Sigmoid colon (tissue), 7 donors: ENCODE data around the gene NUDT1. TPM values are rescaled to one million over a fixed set of nuclear protein-coding genes. Genes with fewer than 3 reads are reported as not detected.

ENCODE experiments used
- DNase-seq: peaks from one replicate; pipeline ENCODE4 v3.0.0-alpha.2; 2019
- H3K27ac ChIP-seq, 4 donors: fragments of 200-600 bp; sonication (generic); one replicate each; pipeline ENCODE4 v1.5.1; 2016 to 2019; ENCODE audit warnings: mild to moderate bottlenecking in 1 of 4
- H3K27me3 ChIP-seq, 3 donors: fragments of 200-600 bp; sonication (generic); one replicate each; pipeline ENCODE4 v1.5.1; 2019; ENCODE audit warnings: mild to moderate bottlenecking in 1 of 3
- H3K36me3 ChIP-seq, 4 donors: fragments of 200-600 bp; sonication (generic); one replicate each; pipeline ENCODE4 v1.5.1; 2016 to 2019
- H3K4me1 ChIP-seq, 4 donors: fragments of 200-600 bp; sonication (generic); one replicate each; pipeline ENCODE4 v1.5.1; 2017 to 2019
- H3K4me3 ChIP-seq, 4 donors: fragments of 200-600 bp; sonication (generic); one replicate each; pipeline ENCODE4 v1.5.1; 2017 to 2019; ENCODE audit warnings: mild to moderate bottlenecking in 2 of 4, moderate library complexity in 1 of 4
- H3K9me3 ChIP-seq, 4 donors: fragments of 200-600 bp in 3 of 4; sonication (generic) in 3 of 4; one replicate each; pipeline versions ENCODE4 v1.5.1 to v1.6.1; 2013 to 2019
- EP300 ChIP-seq, 4 donors: sonication (generic); formaldehyde crosslinking; IDR thresholded peaks; one replicate each; pipeline ENCODE4 v1.6.1; 2017; ENCODE audit warnings: antibody characterized with exemption in 4 of 4
- POLR2A ChIP-seq, 2 donors: fragments of 450-650 bp; IDR thresholded peaks; one replicate each; pipeline ENCODE4 v1.6.1; 2016; ENCODE audit warnings: antibody characterized with exemption in 2 of 2, mild to moderate bottlenecking in 2 of 2, moderate library complexity in 2 of 2
- POLR2AphosphoS5 ChIP-seq, 4 donors: sonication (generic); formaldehyde crosslinking; IDR thresholded peaks; one replicate each; pipeline ENCODE4 v1.6.1; 2017; ENCODE audit warnings: antibody characterized with exemption in 4 of 4
- WGBS, 2 donors: extraction: QIAGEN DNeasy Blood & Tissue Kit; methylation state at CpG; one replicate each; pipeline ENCODE4 v1.1.7; 2013; 5-methylcytosine and 5-hydroxymethylcytosine counted together
- intact Hi-C: fragments of 100-400 bp; cut with DNase I; formaldehyde crosslinking; loops from one replicate; pipeline ENCODE4 v1.15.1; 2023
- polyA plus RNA-seq, 3 donors: library from polyadenylated mRNA; stranded (reverse); fragments of 200-250 nt; gene quantifications; one replicate each; pipeline ENCODE4 v1.2.3, GENCODE V29; 2013
- total RNA-seq, 4 donors: library from RNA; depleted of rRNA; stranded (reverse); fragments of >200 nt; gene quantifications; one replicate each; pipeline ENCODE4 v1.1.0, GENCODE V29; 2016
- TF ChIP-seq, protein P1 (sequence below), 4 experiments: fragments of 450-650 bp in 3 of 4; fragments of 200-600 bp in 1 of 4; IDR thresholded peaks; one replicate each; pipeline ENCODE4 v1.5.1; 2016 to 2019; ENCODE audit warnings: antibody characterized with exemption in 4 of 4, mild to moderate bottlenecking in 3 of 4, moderate library complexity in 2 of 4
- donor health status: healthy with polysubstance abuse.
- donor health status: Bipolar disorder and iron deficiency.
- donor health status: healthy.

NUDT1 gene
- total and polyA plus RNA-seq, 7 donors: 13.3 to 46.9 (median 27.0) TPM

DNA sequence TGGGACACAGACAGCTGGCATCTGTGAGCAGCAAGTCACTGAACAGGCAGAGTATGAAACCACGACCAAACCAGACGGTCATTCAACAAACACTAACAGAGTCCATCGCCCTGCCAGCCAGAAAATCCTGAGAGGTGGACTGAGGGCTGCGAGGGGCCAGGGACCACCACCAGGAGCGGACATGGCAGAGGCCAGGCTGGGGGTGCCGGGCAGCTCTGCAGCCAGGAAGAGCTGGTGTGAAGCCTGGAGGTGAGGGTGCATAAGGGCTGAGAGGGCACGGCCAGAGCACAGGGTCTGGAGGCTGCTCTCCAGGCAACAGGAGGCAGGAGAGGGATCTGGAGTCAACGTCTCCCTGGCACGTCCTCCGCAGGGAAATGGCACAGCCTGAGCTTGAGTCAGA lies 24.8 kb upstream of the NUDT1 start:
- peaks cover 0 to 87% (median 36%) of the 10 kb centered on the region in 4 donors for H3K36me3 ChIP-seq
- no peak for DNase-seq
- H3K4me1 ChIP-seq: no peaks in the 10 kb centered on the region
- H3K27ac ChIP-seq: no peak overlapping the region
- H3K27me3 ChIP-seq: no peaks in the 10 kb centered on the region
- no peak overlapping the region for H3K4me3 ChIP-seq
- TF ChIP-seq POLR2A (IDR thresholded peaks at IDR 0.05) (no peak), POLR2AphosphoS5 (IDR thresholded peaks at IDR 0.05) (no peak), EP300 (IDR thresholded peaks at IDR 0.05) (no peak)
- TF ChIP-seq, protein P1, sequence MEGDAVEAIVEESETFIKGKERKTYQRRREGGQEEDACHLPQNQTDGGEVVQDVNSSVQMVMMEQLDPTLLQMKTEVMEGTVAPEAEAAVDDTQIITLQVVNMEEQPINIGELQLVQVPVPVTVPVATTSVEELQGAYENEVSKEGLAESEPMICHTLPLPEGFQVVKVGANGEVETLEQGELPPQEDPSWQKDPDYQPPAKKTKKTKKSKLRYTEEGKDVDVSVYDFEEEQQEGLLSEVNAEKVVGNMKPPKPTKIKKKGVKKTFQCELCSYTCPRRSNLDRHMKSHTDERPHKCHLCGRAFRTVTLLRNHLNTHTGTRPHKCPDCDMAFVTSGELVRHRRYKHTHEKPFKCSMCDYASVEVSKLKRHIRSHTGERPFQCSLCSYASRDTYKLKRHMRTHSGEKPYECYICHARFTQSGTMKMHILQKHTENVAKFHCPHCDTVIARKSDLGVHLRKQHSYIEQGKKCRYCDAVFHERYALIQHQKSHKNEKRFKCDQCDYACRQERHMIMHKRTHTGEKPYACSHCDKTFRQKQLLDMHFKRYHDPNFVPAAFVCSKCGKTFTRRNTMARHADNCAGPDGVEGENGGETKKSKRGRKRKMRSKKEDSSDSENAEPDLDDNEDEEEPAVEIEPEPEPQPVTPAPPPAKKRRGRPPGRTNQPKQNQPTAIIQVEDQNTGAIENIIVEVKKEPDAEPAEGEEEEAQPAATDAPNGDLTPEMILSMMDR (IDR thresholded peaks at IDR 0.05): no peak
- WGBS, 2 donors: 86 to 91% methylated on average over 10 of the region's 10 CpGs
- intact Hi-C loops: no loop called here
- H3K9me3 ChIP-seq: no peaks in the 10 kb centered on the region

DNA sequence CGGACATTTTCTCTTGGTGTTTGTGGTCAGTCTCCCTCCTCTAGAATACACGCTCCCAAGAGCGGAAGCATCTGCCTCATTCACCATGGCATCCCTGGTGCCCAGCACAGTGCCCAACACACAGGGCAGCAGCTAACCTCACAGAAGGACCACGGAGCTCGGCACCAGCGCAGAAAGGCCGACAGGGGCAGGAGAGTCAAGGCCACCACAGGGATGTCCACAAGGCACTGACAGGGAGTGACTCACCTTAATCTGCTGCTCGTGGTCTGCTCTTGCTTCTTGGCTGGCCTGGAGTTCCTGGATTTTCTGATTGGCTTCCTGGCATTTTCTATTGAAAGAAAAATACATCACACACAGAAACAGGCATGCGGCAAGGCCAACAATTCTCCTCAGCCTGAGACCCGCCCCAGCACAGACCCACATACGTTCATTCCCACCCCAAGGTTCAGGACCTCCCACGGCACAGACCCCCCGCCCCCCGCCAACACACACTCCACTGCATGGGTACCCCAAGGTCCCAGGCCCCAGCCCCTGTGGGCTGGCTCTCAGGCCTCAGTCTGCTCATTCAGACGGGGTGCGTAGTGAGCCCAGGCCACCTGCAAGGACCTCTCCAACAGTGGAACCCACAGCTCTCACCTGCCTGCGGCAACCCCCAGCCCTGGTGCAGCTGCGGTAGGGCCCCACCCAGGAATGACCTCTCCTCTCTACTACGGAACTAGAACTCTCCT lies 24.1 kb upstream of the NUDT1 start:
- Histone ChIP-seq H3K4me3 (no peak overlapping the region), H3K9me3 (no peaks in the 10 kb centered on the region), H3K4me1 (no peaks in the 10 kb centered on the region), H3K27me3 (no peaks in the 10 kb centered on the region), H3K36me3 (peaks cover 0 to 87% (median 30%) of the 10 kb centered on the region in 4 donors), H3K27ac (no peak overlapping the region)
- WGBS, 2 donors: 90 to 96% methylated on average over 19 of the region's 19 CpGs
- no peak for DNase-seq
- TF ChIP-seq POLR2A (IDR thresholded peaks at IDR 0.05) (no peak), POLR2AphosphoS5 (IDR thresholded peaks at IDR 0.05) (no peak), EP300 (IDR thresholded peaks at IDR 0.05) (no peak)
- TF ChIP-seq, protein P1 (IDR thresholded peaks at IDR 0.05): no peak
- intact Hi-C loops: no loop called here

DNA sequence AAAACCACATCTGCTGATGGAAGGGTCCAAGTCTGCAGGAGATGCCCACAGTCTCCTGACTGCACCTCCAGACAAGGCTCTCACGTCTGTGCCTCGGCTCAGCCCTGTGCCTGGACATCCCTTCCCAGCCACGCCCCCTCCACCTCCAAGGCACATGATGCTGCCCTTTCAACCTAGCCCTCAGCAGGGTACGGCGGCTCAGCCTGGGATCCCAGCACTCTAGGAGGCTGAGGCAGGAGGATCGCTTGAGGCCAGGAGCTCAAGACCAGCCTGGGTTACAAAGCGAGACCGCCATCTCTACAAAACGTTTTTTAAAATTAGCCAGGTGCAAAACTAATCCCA lies 23.6 kb upstream of the NUDT1 start:
- TF ChIP-seq EP300 (IDR thresholded peaks at IDR 0.05) (no peak), POLR2A (IDR thresholded peaks at IDR 0.05) (no peak), POLR2AphosphoS5 (IDR thresholded peaks at IDR 0.05) (no peak)
- TF ChIP-seq, protein P1 (IDR thresholded peaks at IDR 0.05): no peak
- intact Hi-C loops: no loop called here
- 93 to 94% methylated on average over 9 of the region's 9 CpGs for WGBS, 2 donors
- Histone ChIP-seq H3K27ac (no peak overlapping the region), H3K36me3 (peaks cover 0 to 87% (median 29%) of the 10 kb centered on the region in 4 donors), H3K4me3 (no peak overlapping the region), H3K9me3 (no peaks in the 10 kb centered on the region), H3K27me3 (no peaks in the 10 kb centered on the region), H3K4me1 (no peaks in the 10 kb centered on the region)
- DNase-seq: no peak

DNA sequence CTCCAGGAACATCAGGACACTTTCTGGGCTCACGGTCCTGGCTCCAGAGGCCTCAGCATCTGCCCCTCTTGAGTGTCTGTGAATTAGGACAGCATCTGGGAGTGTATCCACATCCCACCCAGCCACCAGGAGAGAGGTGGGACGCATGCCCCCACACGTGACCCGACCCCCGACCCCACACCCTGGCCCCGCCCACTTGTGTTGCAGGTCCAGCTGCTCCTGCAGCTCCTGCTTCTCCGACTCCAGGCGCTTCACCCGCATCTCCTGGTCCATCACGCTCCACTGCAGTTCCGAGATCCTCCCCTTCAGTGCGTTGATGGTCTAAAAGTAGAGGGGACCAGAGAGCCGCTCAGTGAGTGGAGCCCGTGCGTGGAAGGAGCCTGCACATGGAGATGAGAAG lies 22.9 kb upstream of the NUDT1 start:
- TF ChIP-seq, protein P1 (IDR thresholded peaks at IDR 0.05): no peak
- TF ChIP-seq POLR2A (IDR thresholded peaks at IDR 0.05) (no peak), EP300 (IDR thresholded peaks at IDR 0.05) (no peak), POLR2AphosphoS5 (IDR thresholded peaks at IDR 0.05) (no peak)
- Histone ChIP-seq H3K4me3 (no peak overlapping the region), H3K27ac (no peak overlapping the region), H3K36me3 (peaks cover 0 to 87% (median 29%) of the 10 kb centered on the region in 4 donors), H3K9me3 (no peaks in the 10 kb centered on the region), H3K27me3 (no peaks in the 10 kb centered on the region), H3K4me1 (no peaks in the 10 kb centered on the region)
- no peak for DNase-seq
- 90 to 93% methylated on average over 15 of the region's 15 CpGs for WGBS, 2 donors
- intact Hi-C loops: no loop called here

DNA sequence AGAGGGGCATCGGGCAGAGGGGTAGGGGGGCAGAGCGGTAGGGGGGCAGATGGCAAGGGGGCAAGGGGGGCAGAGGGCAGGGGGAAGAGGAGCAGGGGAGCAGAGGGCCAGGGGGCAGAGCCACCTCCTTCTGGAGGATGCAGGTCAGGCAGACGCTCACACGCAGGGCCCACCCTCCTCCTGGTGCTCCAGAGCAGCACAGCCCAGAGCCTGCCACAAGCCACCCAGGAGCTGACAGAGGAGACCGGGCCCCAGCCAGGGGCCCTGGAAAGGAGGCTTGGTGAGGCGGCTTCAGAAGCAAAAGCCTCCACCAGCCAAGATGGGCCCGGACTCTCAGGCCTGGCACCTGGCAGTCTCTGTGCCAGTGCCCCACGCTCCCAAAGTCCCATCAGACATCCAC lies 22.4 kb upstream of the NUDT1 start:
- no peaks in the 10 kb centered on the region for H3K9me3 ChIP-seq
- intact Hi-C loops: no loop called here
- peaks cover 0 to 86% (median 32%) of the 10 kb centered on the region in 4 donors for H3K36me3 ChIP-seq
- H3K27me3 ChIP-seq: no peaks in the 10 kb centered on the region
- H3K4me1 ChIP-seq: no peaks in the 10 kb centered on the region
- TF ChIP-seq EP300 (IDR thresholded peaks at IDR 0.05) (no peak), POLR2AphosphoS5 (IDR thresholded peaks at IDR 0.05) (no peak), POLR2A (IDR thresholded peaks at IDR 0.05) (no peak)
- TF ChIP-seq, protein P1 (IDR thresholded peaks at IDR 0.05): no peak
- DNase-seq: no peak
- no peak overlapping the region for H3K4me3 ChIP-seq
- H3K27ac ChIP-seq: no peak overlapping the region
- 96 to 97% methylated on average over 8 of the region's 8 CpGs for WGBS, 2 donors
